Left colon (tissue), 2 donors: ENCODE data around the gene HELZ2. TPM values are rescaled to one million over a fixed set of nuclear protein-coding genes. Genes with fewer than 3 reads are reported as not detected.

ENCODE experiments used
- ATAC-seq: fragments of 200-7000 bp; cut with Tn5 transposase; one replicate; pipeline ENCODE4 v1.9.1; 2020; ENCODE audit warnings: mild to moderate bottlenecking, moderate library complexity
- DNase-seq, 2 donors: peaks; one replicate each; pipeline ENCODE4 v3.0.0-alpha.2; 2020
- intact Hi-C, 2 donors: fragments of 100-400 bp; cut with DNase I in 1 of 2; cut with micrococcal nuclease in 1 of 2; formaldehyde crosslinking; loops; one replicate each; pipeline versions ENCODE4 v1.11.2 to v1.14.0; 2022; cut with DNase I, micrococcal nuclease
- total RNA-seq, 2 donors: library from RNA; stranded (reverse); fragmentation: NEBNext Ultra II Directional; extraction: Animal tissue kit (Norgen Biotek cat#: 25700); gene quantifications; one replicate each; pipeline ENCODE4 v1.2.1, GENCODE V29; 2021
- donor health status: DM: no; HTN: no; CAD: no.
- donor health status: DM: yes; HTN: yes; CAD: no.

Gene HELZ2
- total RNA-seq, 2 donors from 2014 or later, result 39.2 to 43.0 TPM

DNA sequence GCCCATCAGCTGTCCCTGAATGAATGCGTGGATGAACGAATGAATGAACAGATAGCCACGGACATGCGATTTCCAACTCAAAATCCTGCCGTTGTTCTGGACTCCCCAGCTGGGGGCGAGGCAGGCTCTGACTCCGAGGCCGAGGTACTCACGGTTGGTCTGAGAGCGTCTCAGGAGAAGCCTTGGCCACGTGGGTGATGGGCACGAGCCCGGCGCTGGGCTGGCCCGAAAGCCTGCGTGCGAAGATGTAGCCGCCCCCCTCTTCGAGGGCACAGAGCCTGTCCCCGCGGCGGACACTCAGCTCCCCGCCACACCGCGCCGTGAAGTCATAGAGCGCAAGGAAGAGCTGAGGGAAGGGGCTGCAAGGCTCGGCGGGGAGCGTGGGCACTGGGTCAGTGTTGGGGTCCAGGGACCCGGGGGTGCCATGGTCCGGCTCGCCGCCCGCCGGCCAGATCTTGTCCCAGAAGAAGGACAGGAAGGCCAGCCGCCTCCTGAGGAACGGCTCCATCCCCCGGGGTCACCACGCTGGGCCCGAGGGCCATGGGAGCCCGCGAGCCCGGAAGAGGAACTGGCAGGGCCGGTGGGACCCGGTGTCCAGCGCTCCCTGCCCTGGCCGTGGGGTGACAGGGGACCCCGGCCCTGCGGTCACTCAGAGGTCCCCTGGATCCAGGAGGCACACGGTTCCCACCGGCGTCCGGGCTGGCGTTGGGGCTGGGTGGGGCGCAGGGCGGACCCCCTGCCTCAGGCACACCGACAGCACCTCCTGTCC is 26.9 kb downstream of the HELZ2 start:
- peak in 1 of 2 donors; percentile 14 for DNase-seq
- intact Hi-C loops, result no loop called here
- no peak for ATAC-seq

DNA sequence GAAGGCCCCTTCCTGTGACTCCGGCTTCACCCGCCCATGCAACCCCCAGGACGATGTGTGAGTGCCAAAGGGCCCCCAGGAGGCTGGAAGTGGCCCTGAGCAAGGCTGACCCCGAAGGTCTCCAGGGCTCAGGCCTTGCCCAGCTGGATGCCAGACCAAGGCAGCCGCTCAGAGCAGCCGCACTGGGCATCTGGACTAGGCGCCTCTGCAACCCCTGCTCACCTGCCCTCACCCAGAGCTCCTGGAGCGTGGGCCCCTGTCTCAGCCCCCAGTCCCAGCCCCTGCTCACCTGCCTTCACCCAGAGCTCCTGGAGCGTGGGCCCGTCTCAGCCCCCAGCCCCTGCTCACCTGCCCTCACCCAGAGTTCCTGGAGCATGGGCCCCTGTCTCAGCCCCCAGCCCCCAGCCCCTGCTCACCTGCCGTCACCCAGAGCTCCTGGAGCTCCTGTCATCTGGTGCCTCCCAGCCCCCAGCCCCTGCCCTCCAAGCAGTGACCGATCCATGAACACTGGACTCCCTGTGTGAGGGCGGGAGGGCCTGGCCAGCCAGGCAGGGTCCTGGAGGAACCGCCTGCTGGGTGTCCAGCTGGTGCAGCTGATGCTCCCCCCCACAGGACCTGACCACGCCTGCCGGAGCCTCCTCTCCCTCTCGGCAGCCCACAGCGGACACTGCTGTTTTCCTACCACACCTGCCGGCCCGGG is 27.6 kb downstream of the HELZ2 start:
- ATAC-seq (no peak), DNase-seq (peak in 1 of 2 donors; percentile 45)
- intact Hi-C loops, result no loop called here

DNA sequence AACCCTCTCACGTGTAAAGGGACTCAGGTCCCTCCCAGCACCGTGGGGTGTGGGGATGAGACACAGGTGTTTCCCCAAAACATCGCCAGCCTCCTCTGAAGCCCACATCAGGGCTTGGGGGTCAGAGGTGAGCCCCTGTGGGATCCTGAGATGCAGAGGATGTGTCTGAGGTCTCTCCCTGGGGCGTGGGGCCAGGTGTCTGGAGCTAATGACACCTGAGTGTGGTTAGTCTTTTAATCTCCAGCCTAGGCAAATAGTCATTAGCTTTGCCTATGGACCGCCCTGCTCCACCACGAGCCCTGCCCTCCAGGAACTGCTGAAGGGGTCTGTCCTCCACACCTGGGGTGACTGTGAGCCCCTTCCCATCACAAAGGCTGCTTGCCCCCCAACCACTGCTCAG is 28.2 kb downstream of the HELZ2 start:
- DNase-seq, result peak in 1 of 2 donors; percentile 63
- ATAC-seq, result peak; percentile 31
- intact Hi-C loops, result no loop called here

DNA sequence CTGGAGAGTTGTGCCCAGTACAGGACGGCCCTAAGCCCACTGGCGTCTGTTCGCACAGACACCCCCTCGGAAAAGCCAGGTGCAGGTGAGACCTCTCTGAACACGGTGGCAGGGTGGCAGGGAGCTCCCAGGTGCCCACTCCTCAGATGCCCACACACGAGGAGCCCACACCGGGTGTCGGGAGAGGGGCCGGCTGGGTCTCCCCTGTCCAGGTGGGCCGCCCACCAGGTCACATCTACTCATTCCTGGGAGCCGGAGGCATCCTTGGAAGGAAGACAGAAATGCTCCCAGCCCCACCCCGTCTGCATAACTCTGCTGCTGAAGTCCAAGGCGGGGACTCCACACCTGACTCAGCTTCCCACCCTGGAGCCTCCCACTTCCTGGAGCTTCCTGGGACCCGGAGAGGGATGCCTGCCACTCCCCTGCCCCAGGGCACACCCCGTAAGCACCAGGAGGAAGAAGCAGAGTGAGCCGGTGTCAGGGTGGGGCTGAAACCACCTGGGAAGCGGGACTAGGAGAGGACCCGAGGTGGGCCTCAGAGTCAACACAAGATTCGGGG is 29.0 kb downstream of the HELZ2 start:
- ATAC-seq (peak; percentile 76), DNase-seq (peak; percentile 80 to 94)
- intact Hi-C loops, result no loop called here

DNA sequence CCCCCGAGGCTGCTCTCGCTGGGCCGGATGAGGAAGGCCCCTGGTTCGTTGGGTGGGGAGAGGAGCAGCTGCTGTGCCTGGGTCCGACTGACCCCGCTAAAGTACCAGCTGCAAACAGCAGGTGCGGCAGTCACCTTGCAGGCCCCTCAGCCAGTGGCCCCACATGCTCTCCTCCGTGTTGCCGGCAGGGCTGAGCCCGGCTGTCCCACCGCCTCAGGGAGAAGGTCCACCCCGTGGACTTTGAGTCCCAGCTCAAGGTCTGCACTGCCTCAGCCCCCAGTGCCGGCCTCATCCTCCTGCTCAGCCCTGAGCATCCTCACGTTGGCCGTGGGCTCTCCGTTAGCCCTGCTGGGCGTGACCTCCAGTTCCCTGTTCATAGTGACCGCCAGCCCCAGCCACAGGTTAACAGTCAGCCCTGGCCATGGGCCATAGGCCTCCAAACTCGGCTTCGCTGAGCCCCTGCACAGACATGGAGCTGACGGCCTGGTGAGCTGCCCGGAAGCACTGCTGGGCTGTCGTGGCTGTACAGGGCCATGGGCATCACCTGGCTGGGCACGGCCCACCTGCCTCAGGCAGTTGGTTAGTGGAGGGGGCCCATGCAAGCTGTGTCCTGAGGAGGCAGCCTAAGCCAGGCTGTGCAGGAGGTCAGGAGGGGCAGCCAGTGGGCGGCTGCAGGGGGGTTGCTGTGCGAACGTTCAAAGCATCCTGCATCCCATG is 29.6 kb downstream of the HELZ2 start:
- peak in 1 of 2 donors; percentile 38 for DNase-seq
- peak; percentile 14 for ATAC-seq
- intact Hi-C loops, result no loop called here

DNA sequence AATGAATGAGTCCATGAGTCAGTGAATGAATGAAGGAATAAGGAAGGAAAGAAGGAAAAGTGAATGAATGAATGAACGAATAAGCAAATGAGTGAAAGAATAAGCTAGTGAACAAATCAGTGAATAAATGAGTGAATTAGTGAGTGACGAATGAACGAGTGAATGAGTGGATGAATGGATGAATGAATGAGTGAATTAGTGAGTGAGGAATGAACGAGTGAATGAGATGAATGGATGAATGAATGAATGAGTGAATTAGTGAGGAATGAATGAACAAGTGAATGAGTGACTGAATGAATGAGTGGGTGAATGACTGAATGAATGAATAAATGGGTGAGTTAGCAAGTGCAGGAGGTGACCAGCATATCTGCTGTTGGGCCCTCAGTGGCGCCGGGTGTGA is 30.3 kb downstream of the HELZ2 start:
- intact Hi-C loops, result no loop called here
- no peak for DNase-seq

DNA sequence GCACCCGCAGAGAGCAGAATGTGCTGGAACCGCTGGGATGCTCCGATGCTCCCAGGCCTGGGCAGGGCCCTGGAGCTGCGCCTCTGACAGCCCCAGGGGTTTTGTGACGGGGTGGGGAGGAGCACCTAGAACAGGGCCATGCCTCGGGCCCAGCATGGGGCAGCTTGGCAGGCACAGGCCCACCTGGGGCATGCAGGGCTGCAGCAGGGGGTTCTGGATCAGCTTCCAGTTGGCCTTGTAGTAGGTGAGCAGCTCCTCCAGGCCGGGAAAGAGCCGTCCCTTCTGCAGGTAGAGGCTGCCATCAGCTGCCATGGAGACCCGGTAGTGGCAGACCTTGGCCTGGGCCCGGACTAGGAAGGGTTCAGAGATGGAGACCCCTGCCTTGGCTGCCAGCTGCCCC is 30.9 kb downstream of the HELZ2 start:
- intact Hi-C loops, result no loop called here
- ATAC-seq, result no peak
- peak in 1 of 2 donors; percentile 11 for DNase-seq

More for the DNA sequence above, 30.3 kb downstream of the HELZ2 start:
- ATAC-seq, result no peak

DNA sequence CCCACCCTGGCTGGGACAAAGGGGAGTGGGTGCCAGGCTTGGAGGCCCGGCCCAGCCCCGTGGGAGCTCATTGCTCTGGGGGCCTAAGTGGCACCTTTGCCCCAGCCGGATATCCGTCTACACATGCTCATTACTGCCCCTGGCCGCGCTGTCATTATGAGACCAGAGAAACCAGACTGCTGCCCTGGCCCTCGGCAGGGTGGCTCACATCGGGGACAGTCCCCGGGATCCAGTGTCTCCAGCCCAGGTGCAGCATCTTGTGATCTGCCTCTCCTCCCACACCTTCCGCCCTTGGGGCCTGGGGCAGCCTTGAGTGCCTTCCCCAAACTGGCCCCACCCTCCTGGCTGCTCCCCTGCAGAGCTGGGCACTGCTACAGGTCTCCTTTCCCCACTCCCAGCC is 31.3 kb downstream of the HELZ2 start:
- DNase-seq (peak in 1 of 2 donors; percentile 26), ATAC-seq (no peak)
- intact Hi-C loops, result no loop called here

DNA sequence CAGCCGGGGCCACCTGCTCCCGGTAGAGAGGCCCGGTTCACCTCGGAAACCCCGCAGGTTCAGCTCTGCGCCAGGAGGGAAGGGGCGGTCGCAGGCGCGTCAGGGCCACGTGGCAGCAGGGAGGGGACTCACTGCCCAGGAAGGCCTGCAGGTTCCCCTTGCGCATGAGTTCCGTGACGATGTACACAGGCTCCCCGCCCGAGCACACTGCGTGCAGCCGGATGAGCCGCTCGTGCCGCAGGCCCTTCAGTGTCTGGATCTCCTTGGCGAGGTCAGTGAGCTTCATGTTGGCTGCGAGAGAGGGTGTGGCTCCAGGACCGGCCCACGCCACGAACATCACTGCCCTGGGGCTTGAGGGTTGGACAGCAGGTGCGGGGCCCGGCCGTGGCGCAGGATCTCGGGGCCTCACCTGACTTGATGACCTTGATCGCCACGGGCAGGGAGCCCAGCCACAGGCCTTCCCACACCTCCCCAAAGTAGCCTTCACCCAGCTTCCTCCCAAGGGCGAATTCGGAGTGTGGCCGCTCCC is 31.9 kb downstream of the HELZ2 start:
- ATAC-seq (peak; percentile 36), DNase-seq (peak; percentile 85 to 86)
- intact Hi-C loops, result no loop called here

DNA sequence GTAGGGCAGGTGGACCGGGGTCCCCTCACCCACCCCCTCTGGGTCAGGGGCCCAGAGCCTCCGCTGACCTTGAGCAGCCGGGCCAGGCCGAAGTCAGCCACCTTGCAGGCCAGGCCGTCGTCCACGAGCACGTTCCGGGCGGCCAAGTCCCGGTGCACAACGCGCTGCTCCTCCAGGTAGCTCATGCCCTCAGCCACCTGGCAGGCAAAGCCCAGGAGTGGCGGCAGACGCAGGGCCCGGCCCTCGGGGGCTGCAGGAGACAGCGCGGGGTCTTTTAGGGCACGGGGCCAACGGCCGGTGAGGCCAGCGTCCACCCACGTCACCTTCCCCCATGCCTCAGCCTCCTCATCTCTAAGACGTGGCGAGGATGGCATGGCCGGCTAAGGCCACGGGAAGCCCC is 32.7 kb downstream of the HELZ2 start:
- DNase-seq, result peak in 1 of 2 donors; percentile 22
- intact Hi-C loops, result no loop called here
- ATAC-seq, result no peak

DNA sequence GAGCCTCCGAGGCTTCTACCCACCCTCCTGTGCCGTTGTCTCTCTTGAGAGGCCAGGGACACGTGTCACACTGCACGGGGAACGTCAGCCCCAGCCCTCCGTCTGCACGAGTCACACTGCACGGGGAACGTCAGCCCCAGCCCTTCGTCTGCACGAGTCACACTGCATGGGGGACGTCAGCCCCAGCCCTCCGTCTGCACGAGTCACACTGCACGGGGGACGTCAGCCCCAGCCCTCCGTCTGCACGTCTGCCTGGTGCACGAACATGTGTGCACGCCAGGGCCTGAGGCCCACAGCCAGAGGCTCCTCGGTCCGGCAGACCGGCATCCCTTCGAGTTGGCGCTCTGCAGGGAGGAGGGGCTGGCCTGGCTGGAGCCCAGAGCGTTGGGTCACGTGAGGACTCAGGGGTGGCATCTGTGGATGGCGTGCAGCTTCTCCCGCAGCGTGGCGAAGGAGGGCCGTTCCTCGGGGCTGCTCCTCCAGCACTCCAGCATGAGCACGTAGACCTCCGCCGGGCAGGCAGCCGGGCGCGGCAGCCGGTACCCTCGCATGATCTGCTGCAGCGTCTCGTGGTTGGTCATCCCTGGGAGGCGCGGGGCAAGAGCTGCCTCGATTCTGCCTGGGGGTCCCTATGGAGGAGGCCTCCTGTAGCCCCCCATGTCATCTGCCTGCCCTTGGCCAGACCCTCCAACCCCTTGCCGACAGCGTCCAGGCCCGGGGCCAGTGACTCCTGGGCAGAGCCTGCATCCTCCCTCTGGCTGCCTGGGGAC is 33.4 kb downstream of the HELZ2 start:
- DNase-seq (peak in 1 of 2 donors; percentile 26), ATAC-seq (no peak)
- intact Hi-C loops, result no loop called here

DNA sequence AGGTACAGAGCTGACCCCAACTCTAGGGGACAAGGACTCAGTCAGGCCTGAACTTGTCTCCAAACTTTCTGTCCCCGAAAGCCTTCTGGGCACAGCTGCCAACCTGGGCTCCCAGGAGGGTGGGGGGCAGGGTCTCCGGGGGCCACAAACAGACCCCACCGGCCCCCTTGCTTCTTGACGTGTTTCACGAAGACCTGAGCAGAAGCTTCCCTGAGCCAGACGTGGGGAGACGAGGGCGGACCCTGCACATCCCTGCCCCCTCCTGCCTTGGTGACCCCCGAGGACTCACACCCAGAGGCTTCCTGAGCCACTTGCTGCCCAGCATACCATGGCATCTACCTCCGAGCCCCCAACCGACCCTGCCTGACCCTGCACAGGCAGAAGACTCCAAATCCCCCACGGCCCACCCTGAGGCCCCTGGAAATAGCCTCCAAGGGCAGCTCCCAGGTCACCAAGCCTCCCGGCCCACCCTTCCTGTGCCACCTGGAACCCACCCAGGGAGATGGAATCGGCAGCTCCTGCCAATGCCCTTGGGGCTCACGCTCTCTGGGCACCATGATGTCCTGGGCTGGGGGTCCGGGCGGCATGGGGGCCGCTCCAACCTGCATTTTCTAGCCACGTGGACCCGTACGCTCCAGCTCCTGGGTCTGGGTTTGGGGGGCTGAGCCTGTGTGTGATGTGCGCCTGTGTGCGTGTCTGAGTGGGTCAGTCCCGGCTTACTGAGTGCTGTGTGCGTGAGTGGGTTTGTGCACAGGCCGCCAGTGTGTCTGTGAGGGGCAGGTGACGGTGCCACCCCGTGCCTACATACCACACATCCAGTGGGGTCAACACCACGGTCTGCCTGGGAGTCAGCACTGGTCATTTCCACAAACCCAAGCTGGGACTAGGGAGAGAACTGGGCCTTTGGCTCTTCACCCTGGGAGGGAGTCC is 34.3 kb downstream of the HELZ2 start:
- intact Hi-C loops, result loop anchor here (5.0 to 10.0 kb wide), 2 partner anchors 433 to 435 kb away; partner anchors contain the start of gene SAMD10 (in 1 of the 2)
- no peak for DNase-seq
- no peak for ATAC-seq

DNA sequence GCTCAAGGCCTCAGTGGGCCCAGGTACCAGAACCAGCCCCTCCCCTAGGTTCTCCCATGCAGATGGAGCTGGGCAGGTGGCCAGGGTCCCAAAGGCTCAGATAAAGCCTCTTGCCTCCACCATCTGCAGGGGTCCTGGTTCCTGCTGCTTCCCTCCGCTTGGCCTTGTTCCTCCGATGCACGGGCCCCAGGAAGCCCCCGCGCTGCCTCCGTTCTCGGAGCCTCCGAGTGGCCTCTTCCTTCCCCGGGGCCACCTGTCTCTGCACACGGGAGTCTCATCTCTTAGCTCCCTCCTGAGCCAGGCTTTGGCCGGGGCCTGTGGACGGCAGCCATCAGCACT is 35.0 kb downstream of the HELZ2 start:
- intact Hi-C loops, result loop anchor here (5.0 to 10.0 kb wide), 2 partner anchors 433 to 436 kb away; partner anchors contain the start of gene SAMD10 (in 1 of the 2)
- no peak for ATAC-seq
- DNase-seq, result no peak

DNA sequence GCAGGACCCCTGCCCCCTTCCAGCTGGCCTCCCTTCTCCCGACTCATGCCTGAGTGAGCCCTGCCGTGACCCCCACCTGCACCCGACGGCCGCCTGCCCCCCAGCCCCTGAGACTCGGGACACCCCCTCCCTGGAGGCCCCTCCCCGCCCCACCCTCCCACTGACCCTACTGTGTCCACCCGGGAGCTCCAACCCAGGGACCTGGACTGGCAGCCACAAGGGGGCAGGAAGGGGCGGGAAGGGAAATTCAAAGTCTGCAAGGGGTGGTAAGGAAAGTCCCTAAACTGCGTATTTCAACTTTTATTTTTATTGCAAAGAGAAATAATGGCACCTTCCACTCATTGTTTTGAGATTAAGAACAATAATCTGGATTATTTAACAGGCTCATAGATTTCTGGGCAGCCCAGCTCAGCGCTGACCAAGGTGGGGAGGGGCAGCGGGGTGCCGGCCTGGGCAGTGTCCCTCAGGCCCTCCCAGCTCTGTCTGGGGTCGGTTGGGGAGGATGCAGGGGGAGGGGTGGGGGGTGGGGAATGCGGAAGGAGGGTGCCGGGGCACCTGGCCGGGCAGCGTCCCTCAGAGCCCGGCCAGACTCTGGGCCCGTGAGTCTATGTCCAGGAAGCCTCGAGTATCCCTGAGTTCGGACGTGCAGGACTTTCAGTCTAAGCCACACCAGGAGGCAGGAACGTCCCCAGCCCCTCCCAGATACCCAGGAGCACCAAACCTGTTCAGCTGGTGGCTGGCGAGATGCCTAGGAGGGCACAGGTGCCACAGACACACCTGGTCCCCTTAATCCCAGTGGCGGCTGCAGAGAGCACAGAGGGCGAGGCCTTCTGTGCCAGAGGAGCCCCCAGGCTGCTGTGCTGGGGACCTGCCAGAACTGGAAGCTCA is 35.6 kb downstream of the HELZ2 start:
- intact Hi-C loops, result loop anchor here (5.0 to 10.0 kb wide), 2 partner anchors 434 to 436 kb away; partner anchors contain the start of gene SAMD10 (in 1 of the 2)
- DNase-seq, result peak; percentile 92 to 95
- peak; percentile 37 for ATAC-seq

DNA sequence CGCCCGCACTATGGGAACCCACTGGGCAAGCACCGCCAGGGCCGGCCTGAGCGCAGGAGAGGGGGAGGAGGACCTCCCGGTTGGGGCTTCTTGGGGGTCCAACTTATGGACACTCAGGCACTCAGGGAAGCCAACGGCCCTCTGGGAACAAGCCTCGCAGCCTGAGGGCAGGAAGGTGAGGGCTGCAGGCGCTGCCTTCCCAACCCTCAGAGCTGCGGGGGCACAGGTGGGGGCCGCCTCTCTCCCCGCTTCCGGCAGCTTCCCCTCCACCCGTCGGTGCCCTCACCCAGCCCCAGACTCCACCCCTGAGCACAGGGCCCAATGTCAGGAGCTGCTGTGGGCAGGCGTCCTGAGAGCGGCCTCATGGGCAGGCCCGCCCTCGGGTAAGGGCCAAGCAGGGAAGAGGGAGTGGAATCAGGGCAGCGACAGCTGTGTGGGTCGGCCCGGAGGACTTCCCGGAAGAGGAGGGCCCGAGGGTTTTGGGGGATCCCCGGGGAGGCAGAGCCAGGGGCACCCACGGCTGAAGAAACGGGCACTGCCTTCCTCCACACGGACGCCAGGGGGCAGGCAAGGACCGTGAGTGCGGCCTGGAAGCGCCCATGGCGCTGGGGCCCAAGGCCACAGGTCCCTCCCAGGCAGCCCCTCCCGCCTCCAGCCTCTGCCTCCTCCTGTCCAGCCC is 36.4 kb downstream of the HELZ2 start:
- ATAC-seq (peak; percentile 59), DNase-seq (peak; percentile 94 to 98)
- intact Hi-C loops, result loop anchor here (5.0 to 10.0 kb wide), 2 partner anchors 435 to 437 kb away; partner anchors contain the start of gene SAMD10 (in 1 of the 2)
